IPS DF 4.7 (cell line): ENCODE data around the gene PBX1.

Experiments used
- DNase-seq: peaks from one replicate; pipeline ENCODE4 v3.0.0-alpha.2; 2013; ENCODE audit warnings: low spot score; ENCODE audit errors: extremely low read depth

Gene PBX1

GRCh38 chr1:164863056-164863455 is 304.1 kb downstream of the PBX1 start:
- DNase-seq, result no peak

- no peak for DNase-seq
These were observed 305.2 kb downstream of the PBX1 start for GRCh38 chr1:164864161-164864560.

GRCh38 chr1:164865385-164865784 is 306.4 kb downstream of the PBX1 start:
- DNase-seq, result no peak

- DNase-seq, result no peak
These were observed 308.6 kb downstream of the PBX1 start for GRCh38 chr1:164867590-164867989.

GRCh38 chr1:164868990-164869389 is 310.0 kb downstream of the PBX1 start:
- DNase-seq, result no peak

GRCh38 chr1:164875518-164875917 is 316.5 kb downstream of the PBX1 start:
- no peak for DNase-seq

GRCh38 chr1:164876398-164877116 is 317.6 kb downstream of the PBX1 start:
- DNase-seq, result no peak

GRCh38 chr1:164880199-164880598 is 321.2 kb downstream of the PBX1 start:
- no peak for DNase-seq

GRCh38 chr1:164880644-164881043 is 321.7 kb downstream of the PBX1 start:
- no peak for DNase-seq

GRCh38 chr1:164885311-164885710 is 326.3 kb downstream of the PBX1 start:
- DNase-seq, result no peak

- no peak for DNase-seq
These were observed 327.1 kb downstream of the PBX1 start for GRCh38 chr1:164886101-164886500.

- DNase-seq, result no peak
These were observed 332.6 kb downstream of the PBX1 start for GRCh38 chr1:164891615-164892014.

GRCh38 chr1:164895026-164895912 is 336.3 kb downstream of the PBX1 start:
- DNase-seq, result no peak

- no peak for DNase-seq
These were observed 342.0 kb downstream of the PBX1 start for GRCh38 chr1:164901031-164901430.
